Measurements from ENCODE around the gene EFHC1.

The EFHC1 gene

DNA sequence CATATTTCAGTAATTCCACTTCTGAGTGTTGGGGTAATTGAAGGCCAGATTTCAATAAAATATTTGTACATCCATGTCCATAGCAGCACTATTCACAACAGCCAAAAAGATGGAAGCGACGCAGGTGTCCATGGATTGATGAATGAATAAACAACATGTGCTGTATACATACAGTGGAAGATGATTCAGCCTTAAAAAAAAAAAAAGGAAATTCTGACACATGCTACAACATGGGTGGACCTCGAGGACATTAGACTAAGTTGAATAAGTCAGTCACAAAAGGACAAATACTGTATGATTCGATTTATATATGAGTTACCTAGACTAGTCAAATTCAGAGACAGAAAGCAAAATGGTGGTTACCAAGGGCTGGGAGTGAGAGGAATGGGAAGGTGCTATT, 99.5 kb downstream of the EFHC1 start:
- no peak overlapping the region for H3K9ac ChIP-seq (ENCODE audit: low read length)
- no peaks in the 10 kb centered on the region for H3K79me2 ChIP-seq (ENCODE audit: insufficient read depth, low read length)
- H3F3A ChIP-seq (ENCODE audit: insufficient read depth): no peaks in the 10 kb centered on the region
- H2AFZ ChIP-seq (ENCODE audit: low read depth, low read length, severe bottlenecking): no peak overlapping the region
- H3K27ac ChIP-seq (ENCODE audit: low read depth, low read length): no peak overlapping the region
- TF ChIP-seq, protein P1, sequence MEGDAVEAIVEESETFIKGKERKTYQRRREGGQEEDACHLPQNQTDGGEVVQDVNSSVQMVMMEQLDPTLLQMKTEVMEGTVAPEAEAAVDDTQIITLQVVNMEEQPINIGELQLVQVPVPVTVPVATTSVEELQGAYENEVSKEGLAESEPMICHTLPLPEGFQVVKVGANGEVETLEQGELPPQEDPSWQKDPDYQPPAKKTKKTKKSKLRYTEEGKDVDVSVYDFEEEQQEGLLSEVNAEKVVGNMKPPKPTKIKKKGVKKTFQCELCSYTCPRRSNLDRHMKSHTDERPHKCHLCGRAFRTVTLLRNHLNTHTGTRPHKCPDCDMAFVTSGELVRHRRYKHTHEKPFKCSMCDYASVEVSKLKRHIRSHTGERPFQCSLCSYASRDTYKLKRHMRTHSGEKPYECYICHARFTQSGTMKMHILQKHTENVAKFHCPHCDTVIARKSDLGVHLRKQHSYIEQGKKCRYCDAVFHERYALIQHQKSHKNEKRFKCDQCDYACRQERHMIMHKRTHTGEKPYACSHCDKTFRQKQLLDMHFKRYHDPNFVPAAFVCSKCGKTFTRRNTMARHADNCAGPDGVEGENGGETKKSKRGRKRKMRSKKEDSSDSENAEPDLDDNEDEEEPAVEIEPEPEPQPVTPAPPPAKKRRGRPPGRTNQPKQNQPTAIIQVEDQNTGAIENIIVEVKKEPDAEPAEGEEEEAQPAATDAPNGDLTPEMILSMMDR (IDR thresholded peaks at IDR 0.05; ENCODE audit: insufficient read depth, low read length, poor library complexity, severe bottlenecking): no peak
- TF ChIP-seq EZH2phosphoT487 (conservative IDR thresholded peaks at IDR 0.05; ENCODE audit: low read length): no peak
- no peaks in the 10 kb centered on the region for H3K27me3 ChIP-seq (ENCODE audit: low read length)
- H3K4me3 ChIP-seq (ENCODE audit: insufficient read depth, low read length, poor library complexity, severe bottlenecking): no peak overlapping the region
- no peaks in the 10 kb centered on the region for H3K9me3 ChIP-seq (ENCODE audit: insufficient read depth, low read length)
- no peaks in the 10 kb centered on the region for H3K36me3 ChIP-seq (ENCODE audit: low read length)
- H4K20me1 ChIP-seq (ENCODE audit: low read depth, low read length): no peaks in the 10 kb centered on the region
- no peak overlapping the region for H3K4me2 ChIP-seq (ENCODE audit: low read depth, low read length, poor library complexity, severe bottlenecking)
- H3K9me2 ChIP-seq (replicated peaks; ENCODE audit: insufficient read depth, low read length): no peaks in the 10 kb centered on the region

DNA sequence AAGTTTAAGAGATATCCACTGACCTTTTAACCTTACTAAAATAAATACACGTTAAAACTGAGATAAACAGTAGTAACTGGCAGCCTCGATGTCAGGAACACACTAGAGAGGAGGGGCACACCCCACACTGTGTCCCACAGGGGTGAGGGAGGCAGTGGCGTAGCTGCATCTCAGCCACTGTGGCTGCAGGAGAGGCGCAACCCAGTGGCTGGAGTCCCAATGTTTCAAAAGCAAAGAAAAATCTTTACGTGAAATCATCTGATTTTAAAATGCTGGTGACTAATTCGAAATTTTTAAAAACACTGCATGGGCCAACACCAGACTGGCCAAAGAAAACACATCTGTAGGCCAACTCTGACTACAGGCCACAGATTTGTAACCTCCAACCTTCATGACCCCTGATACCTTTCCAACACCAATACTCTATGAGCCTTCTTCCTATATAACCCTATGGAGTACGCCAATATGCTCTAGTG, 102.0 kb downstream of the EFHC1 start:
- H4K20me1 ChIP-seq (ENCODE audit: low read depth, low read length): no peaks in the 10 kb centered on the region
- no peaks in the 10 kb centered on the region for H3K27me3 ChIP-seq (ENCODE audit: low read length)
- no peak overlapping the region for H3K4me3 ChIP-seq (ENCODE audit: insufficient read depth, low read length, poor library complexity, severe bottlenecking)
- H3K4me2 ChIP-seq (ENCODE audit: low read depth, low read length, poor library complexity, severe bottlenecking): no peak overlapping the region
- no peaks in the 10 kb centered on the region for H3F3A ChIP-seq (ENCODE audit: insufficient read depth)
- H3K36me3 ChIP-seq (ENCODE audit: low read length): no peaks in the 10 kb centered on the region
- H3K9me3 ChIP-seq (ENCODE audit: insufficient read depth, low read length): no peaks in the 10 kb centered on the region
- no peak overlapping the region for H3K27ac ChIP-seq (ENCODE audit: low read depth, low read length)
- no peak overlapping the region for H3K9ac ChIP-seq (ENCODE audit: low read length)
- no peak for TF ChIP-seq EZH2phosphoT487 (conservative IDR thresholded peaks at IDR 0.05; ENCODE audit: low read length)
- TF ChIP-seq, protein P1 (IDR thresholded peaks at IDR 0.05; ENCODE audit: insufficient read depth, low read length, poor library complexity, severe bottlenecking): no peak
- no peaks in the 10 kb centered on the region for H3K79me2 ChIP-seq (ENCODE audit: insufficient read depth, low read length)
- H3K9me2 ChIP-seq (replicated peaks; ENCODE audit: insufficient read depth, low read length): no peaks in the 10 kb centered on the region
- no peak overlapping the region for H2AFZ ChIP-seq (ENCODE audit: low read depth, low read length, severe bottlenecking)

DNA sequence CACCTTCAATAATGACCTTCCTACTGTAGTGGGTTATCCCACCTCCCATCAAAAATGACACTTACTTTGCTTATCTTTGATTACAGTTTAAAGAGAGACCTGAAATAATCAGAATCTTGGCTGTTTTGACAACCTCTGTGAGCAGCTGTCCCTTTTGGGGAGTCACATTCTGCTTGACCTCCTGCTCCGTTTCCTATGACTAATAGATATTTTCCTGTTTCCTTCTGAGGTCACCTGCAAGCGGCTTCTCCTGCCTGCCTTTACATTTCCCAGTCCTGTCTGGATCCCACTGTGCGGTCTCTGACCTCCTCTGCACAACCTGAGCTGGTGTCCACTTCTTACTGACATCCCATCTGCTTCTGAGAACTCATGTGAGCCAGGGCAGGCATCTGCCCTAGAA, 102.5 kb downstream of the EFHC1 start:
- H3K4me2 ChIP-seq (ENCODE audit: low read depth, low read length, poor library complexity, severe bottlenecking): no peak overlapping the region
- no peak for TF ChIP-seq EZH2phosphoT487 (conservative IDR thresholded peaks at IDR 0.05; ENCODE audit: low read length)
- TF ChIP-seq, protein P1 (IDR thresholded peaks at IDR 0.05; ENCODE audit: insufficient read depth, low read length, poor library complexity, severe bottlenecking): no peak

More for the DNA sequence above, 102.5 kb downstream of the EFHC1 start:
- Histone ChIP-seq H3K79me2 (ENCODE audit: insufficient read depth, low read length) (no peaks in the 10 kb centered on the region), H4K20me1 (ENCODE audit: low read depth, low read length) (no peaks in the 10 kb centered on the region), H3K36me3 (ENCODE audit: low read length) (no peaks in the 10 kb centered on the region), H3K9me3 (ENCODE audit: insufficient read depth, low read length) (no peaks in the 10 kb centered on the region), H3F3A (ENCODE audit: insufficient read depth) (no peaks in the 10 kb centered on the region), H3K27me3 (ENCODE audit: low read length) (no peaks in the 10 kb centered on the region), H3K9me2 (replicated peaks; ENCODE audit: insufficient read depth, low read length) (no peaks in the 10 kb centered on the region), H3K4me3 (ENCODE audit: insufficient read depth, low read length, poor library complexity, severe bottlenecking) (no peak overlapping the region), H3K27ac (ENCODE audit: low read depth, low read length) (no peak overlapping the region), H3K9ac (ENCODE audit: low read length) (no peak overlapping the region), H2AFZ (ENCODE audit: low read depth, low read length, severe bottlenecking) (no peak overlapping the region)
